ENCODE results near the gene NR2F1.

Gene NR2F1

DNA sequence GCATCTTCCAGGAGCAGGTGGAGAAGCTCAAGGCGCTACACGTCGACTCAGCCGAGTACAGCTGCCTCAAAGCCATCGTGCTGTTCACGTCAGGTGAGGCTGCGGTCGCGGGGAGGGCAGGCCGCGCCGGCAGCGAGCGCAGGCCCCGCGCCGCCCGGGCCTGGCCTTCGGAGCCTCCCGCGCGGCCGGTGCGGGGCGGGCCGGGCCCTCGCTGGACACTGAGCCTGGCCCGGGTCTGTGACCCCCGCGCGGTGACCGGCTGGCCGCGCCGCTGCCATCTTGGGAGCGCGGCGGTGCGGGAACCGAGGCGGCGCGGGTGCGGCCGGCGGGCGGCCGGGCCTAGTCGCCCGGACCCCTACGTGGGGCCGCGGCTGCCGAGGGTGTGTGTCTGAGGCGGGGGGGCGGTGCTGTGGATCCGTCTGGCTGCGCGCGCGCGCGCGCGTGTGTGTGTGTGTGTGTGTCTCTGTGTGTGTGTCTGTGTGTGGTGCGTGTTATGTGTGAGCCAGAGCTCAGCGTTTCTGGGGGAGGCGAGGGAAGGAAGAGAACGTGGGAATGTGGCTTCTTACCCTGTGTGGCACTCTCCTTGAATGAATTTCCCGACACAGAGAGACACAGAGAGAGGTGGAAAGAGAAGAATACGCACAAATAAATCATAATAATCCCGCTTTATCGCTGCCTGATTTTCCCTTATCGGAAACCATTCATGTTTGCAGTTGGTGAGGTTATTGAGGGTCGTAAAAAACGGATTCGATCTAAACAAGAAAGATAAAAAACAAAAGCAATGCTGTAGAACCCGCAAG is 5.5 kb downstream of the NR2F1 start:
- no peak for DNase-seq (ENCODE audit: low read depth)
- TF ChIP-seq, protein P1, sequence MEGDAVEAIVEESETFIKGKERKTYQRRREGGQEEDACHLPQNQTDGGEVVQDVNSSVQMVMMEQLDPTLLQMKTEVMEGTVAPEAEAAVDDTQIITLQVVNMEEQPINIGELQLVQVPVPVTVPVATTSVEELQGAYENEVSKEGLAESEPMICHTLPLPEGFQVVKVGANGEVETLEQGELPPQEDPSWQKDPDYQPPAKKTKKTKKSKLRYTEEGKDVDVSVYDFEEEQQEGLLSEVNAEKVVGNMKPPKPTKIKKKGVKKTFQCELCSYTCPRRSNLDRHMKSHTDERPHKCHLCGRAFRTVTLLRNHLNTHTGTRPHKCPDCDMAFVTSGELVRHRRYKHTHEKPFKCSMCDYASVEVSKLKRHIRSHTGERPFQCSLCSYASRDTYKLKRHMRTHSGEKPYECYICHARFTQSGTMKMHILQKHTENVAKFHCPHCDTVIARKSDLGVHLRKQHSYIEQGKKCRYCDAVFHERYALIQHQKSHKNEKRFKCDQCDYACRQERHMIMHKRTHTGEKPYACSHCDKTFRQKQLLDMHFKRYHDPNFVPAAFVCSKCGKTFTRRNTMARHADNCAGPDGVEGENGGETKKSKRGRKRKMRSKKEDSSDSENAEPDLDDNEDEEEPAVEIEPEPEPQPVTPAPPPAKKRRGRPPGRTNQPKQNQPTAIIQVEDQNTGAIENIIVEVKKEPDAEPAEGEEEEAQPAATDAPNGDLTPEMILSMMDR (IDR thresholded peaks at IDR 0.05; ENCODE audit: low read depth, low read length): no peak
- TF ChIP-seq, protein P2, sequence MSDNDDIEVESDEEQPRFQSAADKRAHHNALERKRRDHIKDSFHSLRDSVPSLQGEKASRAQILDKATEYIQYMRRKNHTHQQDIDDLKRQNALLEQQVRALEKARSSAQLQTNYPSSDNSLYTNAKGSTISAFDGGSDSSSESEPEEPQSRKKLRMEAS (IDR thresholded peaks at IDR 0.05; ENCODE audit: low read depth, low read length): no peak
- TF ChIP-seq MYC (IDR thresholded peaks at IDR 0.05; ENCODE audit: low read depth, low read length): no peak
- no peak for TF ChIP-seq POLR2A (IDR thresholded peaks at IDR 0.05; ENCODE audit: extremely low read depth, insufficient read length)
- H3K4me3 ChIP-seq (ENCODE audit: low read depth, low read length): no peak overlapping the region

DNA sequence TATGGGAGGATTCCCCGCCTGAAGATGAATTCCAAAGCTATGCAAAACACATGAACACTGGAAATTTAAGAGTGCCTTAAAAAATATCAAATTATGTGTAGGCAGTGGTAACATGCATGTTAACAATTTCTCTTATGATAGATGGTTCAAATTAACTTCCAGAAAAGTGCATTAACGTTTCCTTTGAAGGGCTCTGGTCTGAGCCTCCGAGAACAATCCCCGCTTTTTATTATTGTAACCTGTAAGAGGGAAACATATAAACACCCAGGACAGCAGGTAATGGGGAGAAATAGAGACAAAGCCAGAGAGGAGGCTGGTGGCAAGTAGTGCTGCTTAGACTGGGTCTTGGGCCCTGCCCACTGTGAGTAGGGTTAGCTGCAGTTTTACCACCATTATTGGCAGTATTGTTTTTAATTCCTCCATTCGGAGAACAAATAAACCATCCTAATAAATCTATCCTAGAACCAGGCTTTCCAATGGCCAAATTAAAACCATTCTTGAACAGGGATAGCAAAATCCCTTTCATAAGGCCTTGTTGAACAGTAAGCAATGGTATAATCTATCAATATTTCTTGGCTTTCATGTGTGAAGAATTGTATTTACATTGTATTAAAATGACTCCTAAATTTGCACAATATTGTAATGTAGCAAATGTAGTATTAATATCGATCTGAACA is 6.3 kb downstream of the NR2F1 start:
- no peak for DNase-seq (ENCODE audit: low read depth)
- TF ChIP-seq POLR2A (IDR thresholded peaks at IDR 0.05; ENCODE audit: extremely low read depth, insufficient read length) (no peak), MYC (IDR thresholded peaks at IDR 0.05; ENCODE audit: low read depth, low read length) (no peak)
- TF ChIP-seq, protein P2 (IDR thresholded peaks at IDR 0.05; ENCODE audit: low read depth, low read length): no peak
- TF ChIP-seq, protein P1 (IDR thresholded peaks at IDR 0.05; ENCODE audit: low read depth, low read length): no peak

DNA sequence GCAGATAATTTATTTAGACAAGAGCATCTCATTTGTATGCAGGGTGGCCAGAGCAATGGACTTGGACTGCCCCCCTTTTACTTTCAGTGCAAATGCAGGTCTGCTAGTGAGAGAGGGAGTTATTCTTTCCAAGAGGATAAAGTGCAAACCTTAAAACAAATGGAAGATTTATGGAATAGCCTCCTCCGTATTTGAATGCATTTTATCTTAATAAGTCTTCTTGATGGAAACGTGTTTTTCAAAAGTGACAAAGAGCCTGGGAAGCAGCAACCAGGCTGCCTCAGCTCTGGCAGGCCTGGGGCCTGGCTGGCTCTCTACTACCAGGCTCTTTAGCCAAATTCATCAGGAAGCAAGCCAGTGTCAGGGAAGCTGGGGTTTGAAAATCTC is 6.8 kb downstream of the NR2F1 start:
- TF ChIP-seq POLR2A (IDR thresholded peaks at IDR 0.05; ENCODE audit: extremely low read depth, insufficient read length): no peak
- TF ChIP-seq MYC (IDR thresholded peaks at IDR 0.05; ENCODE audit: low read depth, low read length): no peak
- TF ChIP-seq, protein P1 (IDR thresholded peaks at IDR 0.05; ENCODE audit: low read depth, low read length): no peak
- TF ChIP-seq, protein P2 (IDR thresholded peaks at IDR 0.05; ENCODE audit: low read depth, low read length): no peak
- no peak for DNase-seq (ENCODE audit: low read depth)
- H3K4me3 ChIP-seq (ENCODE audit: low read depth, low read length): no peak overlapping the region

More for the DNA sequence above, 6.3 kb downstream of the NR2F1 start:
- H3K4me3 ChIP-seq (ENCODE audit: low read depth, low read length): no peak overlapping the region

DNA sequence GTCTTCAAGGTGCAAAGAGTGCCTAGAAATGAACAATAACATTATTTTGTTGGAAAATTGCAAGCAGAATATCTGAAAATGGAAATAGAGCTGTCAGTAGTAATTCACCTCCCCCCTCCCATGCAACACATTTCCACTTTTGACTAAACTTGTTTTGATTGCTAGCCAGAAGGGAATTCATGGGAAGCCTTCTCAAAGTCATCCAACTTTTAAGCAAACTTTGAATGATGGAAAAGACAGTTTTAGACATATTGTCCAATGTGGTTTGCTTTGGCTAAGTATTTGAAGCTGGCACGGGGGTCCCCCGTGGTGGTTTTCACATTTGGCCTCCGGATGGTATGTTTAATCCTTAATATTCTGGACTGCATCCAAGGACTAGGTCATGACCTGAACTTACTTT is 7.5 kb downstream of the NR2F1 start:
- DNase-seq (ENCODE audit: low read depth): no peak
- no peak overlapping the region for H3K4me3 ChIP-seq (ENCODE audit: low read depth, low read length)
- TF ChIP-seq MYC (IDR thresholded peaks at IDR 0.05; ENCODE audit: low read depth, low read length) (no peak), POLR2A (IDR thresholded peaks at IDR 0.05; ENCODE audit: extremely low read depth, insufficient read length) (no peak)
- TF ChIP-seq, protein P2 (IDR thresholded peaks at IDR 0.05; ENCODE audit: low read depth, low read length): no peak
- TF ChIP-seq, protein P1 (IDR thresholded peaks at IDR 0.05; ENCODE audit: low read depth, low read length): no peak

DNA sequence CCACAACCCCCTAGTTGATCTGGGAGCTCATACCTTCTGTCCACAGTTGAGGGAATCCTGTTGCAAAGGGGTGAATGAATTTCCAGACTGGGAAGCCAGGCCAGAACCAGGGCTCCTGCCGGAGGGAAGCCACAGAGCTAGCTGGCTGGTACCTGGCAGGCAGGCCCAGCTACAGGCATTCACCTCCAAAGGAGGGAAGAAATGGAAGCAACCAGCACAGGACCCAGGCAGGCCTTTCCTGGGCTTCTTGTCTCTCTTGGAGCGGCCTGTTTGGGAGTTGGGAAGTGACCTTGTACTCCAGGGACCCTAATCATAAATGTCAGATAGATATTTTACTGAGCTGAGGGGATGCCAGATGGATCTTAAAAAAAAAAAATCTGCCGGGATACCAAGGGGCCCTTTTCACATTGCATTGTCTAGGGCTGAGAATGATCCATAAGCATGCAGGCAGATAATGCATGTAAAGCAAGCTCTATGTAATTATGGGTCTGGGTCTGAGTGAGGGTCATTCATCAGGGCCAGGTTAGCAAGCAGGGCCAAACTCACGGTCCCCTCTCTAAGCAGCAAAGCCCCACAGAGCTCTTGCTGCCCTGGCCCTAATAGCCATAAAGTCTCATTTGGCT is 8.4 kb downstream of the NR2F1 start:
- DNase-seq (ENCODE audit: low read depth): no peak
- TF ChIP-seq POLR2A (IDR thresholded peaks at IDR 0.05; ENCODE audit: extremely low read depth, insufficient read length) (no peak), MYC (IDR thresholded peaks at IDR 0.05; ENCODE audit: low read depth, low read length) (no peak)
- TF ChIP-seq, protein P2 (IDR thresholded peaks at IDR 0.05; ENCODE audit: low read depth, low read length): no peak
- TF ChIP-seq, protein P1 (IDR thresholded peaks at IDR 0.05; ENCODE audit: low read depth, low read length): no peak
- H3K4me3 ChIP-seq (ENCODE audit: low read depth, low read length): no peak overlapping the region

All from NB4 (cell line).